Measurements from ENCODE around the gene NF1.

NF1 gene

DNA sequence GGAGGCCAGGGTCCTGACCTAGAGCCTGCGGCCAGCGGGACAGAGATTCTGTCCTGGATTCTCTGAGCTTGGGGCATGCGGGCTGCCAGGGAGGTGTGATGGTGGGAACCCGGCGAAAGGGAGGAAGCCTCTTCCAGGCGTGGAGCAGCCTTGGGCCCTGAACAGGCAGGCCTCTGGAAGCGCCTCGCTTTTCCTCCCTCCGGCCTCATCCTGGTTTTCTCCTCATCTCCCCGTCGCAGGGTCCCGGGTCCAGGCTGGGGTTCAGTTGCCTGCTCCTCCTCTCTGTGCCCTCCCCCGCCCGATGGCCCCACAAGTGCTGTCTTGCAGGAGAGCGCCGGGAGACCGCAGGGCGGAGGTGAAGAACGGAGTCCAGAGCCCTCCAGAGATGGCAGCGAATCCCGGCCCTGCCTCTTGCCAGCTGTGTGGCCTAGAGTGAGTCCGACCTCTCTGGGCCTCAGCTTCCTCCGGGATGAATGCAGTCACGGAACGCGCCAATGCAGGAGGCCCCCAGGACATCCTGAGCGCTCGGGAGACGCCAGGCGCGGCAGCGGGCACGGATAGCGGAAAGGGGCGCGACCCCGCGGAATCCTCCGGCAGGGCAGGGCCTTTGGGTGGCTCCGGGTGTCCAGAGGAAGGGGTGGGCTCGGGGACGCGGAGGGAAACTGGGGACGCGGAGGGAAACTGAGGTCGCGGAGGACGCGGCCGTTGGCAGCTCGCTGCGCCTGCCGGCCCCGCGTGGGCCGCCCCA lies 296.1 kb downstream of the NF1 start:
- no peak overlapping the region for H3K27ac ChIP-seq
- no peak for DNase-seq (ENCODE audit: low read depth, low spot score)

DNA sequence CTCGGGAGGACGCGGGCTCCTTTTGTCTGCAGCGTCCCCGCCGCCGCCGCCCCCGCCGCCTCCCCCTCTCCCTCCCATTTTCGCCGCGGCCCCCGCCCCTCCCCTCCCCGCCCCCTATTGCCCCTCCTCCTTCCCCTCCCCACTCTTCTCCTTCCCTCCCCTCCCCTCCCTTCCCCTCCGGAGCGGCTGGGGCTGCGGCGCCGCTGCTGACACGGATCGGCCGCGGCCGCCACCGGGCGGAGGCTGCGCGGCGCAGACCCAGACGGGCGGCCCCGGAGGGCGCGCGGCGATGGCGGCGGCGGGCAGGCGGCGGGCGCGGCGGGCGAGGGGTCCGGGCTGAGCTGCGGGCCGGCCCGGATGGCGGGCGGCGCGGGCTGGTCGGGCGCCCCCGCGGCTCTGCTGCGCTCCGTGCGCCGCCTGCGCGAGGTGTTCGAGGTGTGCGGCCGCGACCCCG lies 296.7 kb downstream of the NF1 start, which contains the start of gene RAB11FIP4:
Gene RAB11FIP4, plus strand, starts transcription at position 180 of the 454 bp plus-strand sequence. Its CDS starts 178 bp downstream, at position 358.
- no peak within 1 kb of the TSS for H3K27ac ChIP-seq
- DNase-seq (ENCODE audit: low read depth, low spot score), result no peak

DNA sequence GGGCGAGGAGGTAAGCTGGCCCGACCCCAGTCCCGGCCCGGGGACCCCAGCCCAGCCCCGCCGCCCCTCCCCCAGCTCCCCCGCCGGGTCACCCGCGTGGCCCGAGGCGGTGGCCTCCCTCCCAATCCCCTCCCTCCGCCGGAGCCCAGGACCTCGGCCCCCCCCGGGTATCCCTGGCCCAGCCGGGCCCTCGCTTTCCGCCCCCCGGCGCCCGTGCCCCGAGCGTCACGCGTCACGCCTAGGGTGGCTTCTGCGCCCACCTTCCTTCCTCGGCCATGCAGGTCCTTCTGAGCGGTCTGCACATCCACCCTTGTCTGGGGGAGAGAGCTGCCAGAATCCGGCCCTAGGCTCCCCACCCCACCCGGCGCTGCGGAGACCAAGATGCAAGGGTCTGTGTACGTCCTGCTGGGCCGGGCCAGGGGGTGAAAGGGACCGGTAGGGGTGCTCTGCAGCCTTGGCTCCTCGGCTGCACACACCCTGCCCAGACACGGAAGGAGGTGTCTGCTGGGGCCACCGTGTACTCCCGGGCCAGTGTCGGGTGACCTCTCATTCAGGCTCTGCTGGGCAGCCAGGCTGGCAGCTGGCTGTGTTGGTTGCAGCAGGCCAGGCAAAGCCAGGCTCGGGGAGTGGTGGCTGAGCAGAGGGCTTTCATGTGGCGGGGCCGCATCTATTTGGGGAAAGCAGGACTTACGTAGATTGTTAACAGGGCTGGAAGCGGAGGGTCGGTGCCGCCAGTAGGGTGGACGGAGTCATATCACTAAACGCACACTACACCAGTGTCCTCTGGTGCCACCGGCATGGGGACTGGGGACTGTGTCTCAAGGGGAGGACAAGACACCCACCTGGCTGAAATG lies 297.5 kb downstream of the NF1 start:
- no peak for DNase-seq (ENCODE audit: low read depth, low spot score)
- H3K27ac ChIP-seq, result no peak overlapping the region

- no peak overlapping the region for H3K27ac ChIP-seq
- DNase-seq (ENCODE audit: low read depth, low spot score), result peak; percentile 20
These were observed 298.3 kb downstream of the NF1 start for GRCh38 chr17:31392856-31393748.

GRCh38 chr17:31393749-31394146 lies 299.0 kb downstream of the NF1 start:
- H3K27ac ChIP-seq, result no peak overlapping the region
- DNase-seq (ENCODE audit: low read depth, low spot score), result no peak

DNA sequence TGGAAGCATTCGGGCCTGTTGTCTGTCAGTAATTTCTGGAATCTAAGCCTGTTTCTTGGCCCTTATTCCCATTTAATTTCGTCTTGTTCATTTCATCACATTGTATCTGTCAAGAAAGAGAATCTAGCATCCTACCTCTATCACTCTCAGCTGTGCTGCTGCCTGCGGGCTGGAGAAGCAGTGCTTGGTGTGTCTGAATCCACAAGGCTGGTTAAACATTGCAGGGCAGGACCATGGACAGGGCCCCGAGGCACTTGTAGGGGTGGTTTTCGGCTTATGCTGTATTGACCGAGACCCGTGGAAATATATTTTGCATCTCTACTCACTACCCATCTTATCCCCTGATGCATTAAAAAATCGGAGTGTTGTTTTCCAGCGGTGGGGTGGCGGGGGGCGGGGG lies 299.8 kb downstream of the NF1 start:
- no peak overlapping the region for H3K27ac ChIP-seq
- DNase-seq (ENCODE audit: low read depth, low spot score), result peak; percentile 6

DNA sequence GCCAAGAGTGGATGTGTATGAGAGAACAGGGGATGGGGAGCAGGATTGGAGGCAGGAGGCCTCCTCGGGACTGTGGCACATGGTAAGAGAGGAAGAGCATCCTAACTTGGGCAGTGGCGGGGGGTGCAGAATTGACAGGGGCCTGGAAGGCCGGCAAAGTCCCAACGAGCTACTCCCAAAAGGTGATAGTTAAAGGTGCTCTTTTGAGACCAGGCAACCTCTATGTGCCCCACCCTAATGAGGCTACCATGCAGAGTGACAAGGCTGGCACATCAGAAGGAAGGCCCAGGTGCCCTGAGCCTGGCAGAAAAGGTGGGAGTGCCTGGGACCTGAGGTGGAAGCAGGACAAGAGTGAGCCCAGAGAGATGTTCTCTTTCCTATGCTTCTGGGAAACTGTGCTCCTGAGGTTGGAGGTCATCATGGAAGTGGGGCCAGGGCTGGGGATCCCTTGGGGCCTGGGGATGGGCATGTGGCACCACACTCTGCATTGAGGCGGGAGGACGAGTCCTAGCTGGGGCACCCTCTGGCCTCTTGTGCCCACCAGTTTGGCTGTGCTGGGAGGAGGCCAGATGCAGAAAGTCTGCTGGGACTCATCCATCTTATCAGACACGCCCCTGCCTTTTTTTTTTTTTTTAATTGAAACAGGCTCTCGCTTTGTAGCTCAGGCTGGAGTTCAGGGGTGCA lies 302.6 kb downstream of the NF1 start:
- no peak for DNase-seq (ENCODE audit: low read depth, low spot score)
- H3K27ac ChIP-seq, result no peak overlapping the region

DNA sequence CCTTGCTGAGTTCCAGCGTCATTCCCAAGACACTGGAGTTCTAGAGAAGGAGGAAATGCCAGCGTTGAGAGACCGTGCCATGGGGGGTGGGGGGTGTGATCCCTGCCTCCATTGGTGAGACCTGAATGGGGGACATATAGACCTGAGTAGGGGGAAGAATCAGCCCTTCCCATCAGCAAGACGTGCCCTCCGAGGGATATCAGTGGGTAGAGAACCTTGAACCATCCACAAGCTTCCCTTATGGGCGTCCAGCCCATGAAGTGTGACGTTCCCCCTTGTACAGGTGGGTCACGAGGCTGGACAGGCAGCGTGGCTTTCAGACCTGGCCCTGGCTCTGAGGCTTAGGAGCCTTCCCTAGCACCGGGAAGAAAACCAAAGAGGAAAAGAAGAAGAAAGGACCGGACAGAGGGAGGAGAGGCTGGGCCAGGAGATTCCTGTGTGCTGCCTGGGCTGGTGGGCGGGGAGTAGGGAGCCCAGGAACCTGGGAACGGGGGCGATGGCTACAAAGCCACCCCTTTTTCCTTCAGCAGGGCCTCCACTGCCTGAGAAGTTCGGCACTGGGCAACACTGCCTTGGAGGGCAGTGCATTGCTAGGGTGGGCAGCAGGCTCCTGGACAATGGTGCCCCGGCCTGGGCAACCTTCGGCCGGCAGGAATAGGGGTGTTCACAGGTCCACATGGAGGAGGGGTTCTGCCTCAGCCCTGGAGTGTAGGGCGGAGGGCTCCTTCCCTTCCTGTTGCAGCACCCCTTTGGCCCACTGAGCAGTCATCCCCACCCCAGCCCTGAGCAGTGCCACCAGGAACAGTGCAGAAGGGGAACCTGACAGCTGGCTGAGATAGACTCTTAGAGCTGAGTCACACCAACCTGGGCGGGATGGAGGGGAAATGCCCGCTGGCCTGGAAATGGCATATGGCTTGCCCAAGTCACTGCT lies 303.9 kb downstream of the NF1 start:
- no peak overlapping the region for H3K27ac ChIP-seq
- no peak for DNase-seq (ENCODE audit: low read depth, low spot score)

DNA sequence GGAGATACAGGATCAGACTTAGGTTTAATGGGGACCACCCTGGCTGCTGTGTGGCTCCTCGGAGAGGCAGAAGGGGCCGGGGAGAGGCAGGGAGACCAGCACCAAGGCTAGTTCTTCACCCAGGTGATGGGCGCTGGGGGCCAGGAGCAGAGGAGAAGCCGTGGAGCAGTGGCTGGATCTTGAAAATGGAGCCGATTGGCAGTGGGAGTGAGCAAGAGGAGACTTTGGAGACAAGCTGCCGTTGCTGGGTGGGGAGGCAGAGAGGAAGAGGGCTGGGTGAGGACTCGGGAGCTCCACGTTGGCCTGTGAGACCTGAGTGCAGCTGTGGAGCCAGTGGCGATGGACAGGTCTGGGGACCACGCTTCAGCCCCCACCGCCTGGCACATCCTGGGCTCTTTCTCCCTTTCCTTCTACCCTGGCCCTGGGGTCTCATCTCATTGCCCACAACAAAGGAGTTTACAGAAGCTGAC lies 305.7 kb downstream of the NF1 start:
- DNase-seq (ENCODE audit: low read depth, low spot score), result no peak
- no peak overlapping the region for H3K27ac ChIP-seq

DNA sequence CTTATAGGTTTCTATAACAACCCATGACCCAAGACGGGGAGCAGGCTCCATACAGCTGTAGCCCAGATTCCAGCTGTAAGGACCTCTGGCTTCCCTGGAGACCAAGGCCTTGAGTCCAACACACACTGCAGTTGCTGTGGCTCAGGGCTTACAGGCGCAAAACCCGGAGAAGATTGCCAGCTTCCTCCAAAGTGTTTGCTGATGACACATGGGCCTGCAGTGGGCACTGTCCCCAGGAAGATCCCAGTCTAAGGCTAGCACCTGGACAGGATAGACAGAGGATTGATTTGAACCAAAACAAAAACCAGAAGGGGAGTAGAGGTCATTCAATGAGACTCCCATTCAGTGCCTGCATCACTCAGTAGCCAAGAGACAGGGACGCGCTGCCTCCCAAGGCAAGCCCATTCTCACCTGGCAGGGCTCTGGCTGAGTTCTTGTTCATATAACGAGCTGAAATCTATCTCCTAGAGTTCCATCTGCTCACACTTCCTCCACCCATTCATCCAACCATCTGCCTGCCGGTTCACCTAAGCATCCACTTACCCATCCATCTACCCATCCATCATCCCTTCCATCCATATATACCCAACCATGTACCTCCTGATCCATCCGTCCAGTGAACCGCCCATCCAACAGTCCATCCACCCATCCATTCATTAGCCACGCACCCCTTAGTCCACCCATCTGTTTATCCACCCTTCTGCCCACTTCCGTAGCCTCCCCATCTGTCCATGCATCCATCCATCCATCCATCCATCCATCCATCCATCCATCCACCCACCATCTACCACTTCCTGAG lies 306.9 kb downstream of the NF1 start:
- no peak for DNase-seq (ENCODE audit: low read depth, low spot score)
- no peak overlapping the region for H3K27ac ChIP-seq

GRCh38 chr17:31404028-31404949 lies 309.5 kb downstream of the NF1 start:
- no peak overlapping the region for H3K27ac ChIP-seq
- DNase-seq (ENCODE audit: low read depth, low spot score), result no peak

DNA sequence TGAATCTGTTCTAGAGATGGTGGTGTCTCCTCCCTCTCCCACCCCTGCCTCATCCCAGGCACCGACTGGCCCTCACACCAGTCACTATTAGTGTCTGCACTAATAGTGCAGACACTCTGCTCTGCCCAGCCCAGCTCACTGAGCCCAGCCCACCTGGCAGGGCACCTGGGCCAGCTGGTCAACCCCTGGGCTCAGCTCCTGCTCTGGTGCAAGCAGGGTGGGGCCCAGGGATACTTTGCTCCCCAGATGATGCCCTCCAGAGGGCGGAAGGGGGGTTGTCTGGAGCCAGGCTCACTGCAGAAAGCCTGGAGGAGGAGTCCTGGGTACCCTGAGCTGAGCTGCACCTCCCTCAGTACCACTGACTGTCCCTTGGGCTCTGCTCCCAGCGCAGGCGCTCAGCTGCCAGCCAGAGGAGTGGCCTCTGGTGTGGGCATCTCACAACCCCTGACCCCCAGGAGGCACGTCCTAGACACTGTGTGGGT lies 311.2 kb downstream of the NF1 start:
- no peak overlapping the region for H3K27ac ChIP-seq
- no peak for DNase-seq (ENCODE audit: low read depth, low spot score)

DNA sequence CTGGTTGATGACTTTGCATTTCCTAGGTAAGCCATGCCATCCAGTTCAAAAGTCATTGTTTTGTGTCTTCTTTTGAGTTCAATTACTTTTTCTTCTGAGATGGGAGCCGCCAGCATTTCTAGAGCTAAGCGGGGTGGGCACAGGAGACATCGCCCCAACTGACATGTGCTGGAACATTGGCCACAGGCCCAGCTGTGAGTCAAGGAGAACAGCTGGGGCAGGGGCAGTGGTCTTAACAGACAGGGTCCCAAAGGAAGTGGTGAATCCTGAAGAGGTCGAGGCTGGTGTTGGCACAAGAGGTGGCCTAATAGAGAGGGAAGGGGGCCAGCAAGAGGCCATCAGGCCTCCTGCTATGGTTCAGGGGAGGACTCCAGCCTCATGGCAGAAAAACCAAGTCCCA lies 313.8 kb downstream of the NF1 start:
- no peak for DNase-seq (ENCODE audit: low read depth, low spot score)
- no peak overlapping the region for H3K27ac ChIP-seq

- H3K27ac ChIP-seq, result no peak overlapping the region
- no peak for DNase-seq (ENCODE audit: low read depth, low spot score)
These were observed 317.0 kb downstream of the NF1 start for GRCh38 chr17:31411707-31412285.

DNA sequence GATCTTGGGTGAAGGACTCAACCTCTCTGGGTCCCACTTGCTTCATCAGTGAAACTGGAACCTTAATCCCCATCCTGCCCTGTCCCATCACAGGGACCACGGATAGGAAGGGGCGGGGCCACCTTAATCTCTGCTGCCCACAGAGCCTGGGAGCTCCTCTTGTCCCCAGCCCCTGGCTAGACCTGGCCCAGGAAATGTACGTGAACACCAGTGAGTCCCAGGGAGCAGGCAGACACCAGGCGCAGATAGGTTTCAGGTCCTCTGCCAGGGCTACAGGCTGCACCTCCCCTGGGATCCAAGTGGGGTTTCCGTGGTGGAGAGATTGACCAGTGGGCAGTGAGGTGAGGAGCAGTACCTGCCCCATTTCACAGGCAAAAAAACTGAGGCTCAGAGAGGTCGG lies 317.7 kb downstream of the NF1 start:
- no peak for DNase-seq (ENCODE audit: low read depth, low spot score)
- no peak overlapping the region for H3K27ac ChIP-seq

DNA sequence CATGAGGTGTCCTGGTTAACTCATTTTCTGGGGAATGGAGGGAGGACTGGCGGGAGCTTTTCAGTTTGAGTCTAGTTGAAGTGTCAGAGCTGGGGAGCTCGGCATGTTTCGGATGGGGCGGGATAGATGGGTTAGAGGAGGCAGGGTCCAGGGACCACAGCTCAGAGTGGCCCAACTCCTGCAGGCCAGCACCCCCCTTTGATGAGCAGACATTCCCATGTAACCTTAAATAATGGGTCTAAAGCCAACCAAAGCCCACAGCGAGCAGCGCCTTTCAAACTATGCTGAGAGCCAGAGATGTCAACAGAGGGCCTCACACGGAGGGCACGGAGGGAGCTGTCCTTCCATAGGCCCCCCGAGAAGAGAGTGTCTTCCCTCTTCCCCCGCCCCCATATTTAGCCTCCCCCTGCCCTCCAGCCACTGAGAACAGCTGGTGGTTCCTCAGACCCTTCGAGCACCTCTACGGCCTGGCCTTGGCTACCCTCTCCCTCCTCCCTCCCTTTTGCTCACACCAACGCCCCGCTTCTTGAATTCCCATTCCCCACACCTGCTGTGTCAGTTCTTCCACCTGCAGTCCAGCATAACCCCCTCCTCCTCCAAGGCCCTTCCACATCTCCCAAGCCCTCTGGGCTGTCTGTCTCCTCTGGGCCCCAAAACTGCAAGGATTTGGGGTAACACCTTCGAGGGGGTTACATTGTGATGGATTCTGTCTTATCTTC lies 318.5 kb downstream of the NF1 start:
- H3K27ac ChIP-seq, result no peak overlapping the region
- DNase-seq (ENCODE audit: low read depth, low spot score), result no peak

All from epithelial cell of prostate (primary cell).